Erythroblast (primary cell): Measurements from ENCODE around the gene ZYX.
"Not testable (repeated sequence)": the region's sequence is repeated elsewhere in the genome, so short reads cannot be mapped to it uniquely, and the experiment has no call there.

Experiments
- DNase-seq, 2 experiments: peaks; one replicate each; lab custom pipeline; 2025; lab: John Stamatoyannopoulos, UW
- GATA1 ChIP-seq: IDR thresholded peaks from 2 replicates; pipeline ENCODE4 v1.6.1; 2011; ENCODE audit warnings: low read depth, mild to moderate bottlenecking, control low read depth, low read length, moderate library complexity
- POLR2A ChIP-seq: IDR thresholded peaks from 2 replicates; pipeline ENCODE4 v1.6.1; 2011; ENCODE audit warnings: mild to moderate bottlenecking, low read length

Gene ZYX

GRCh38 chr7:143385891-143386781 lies 5.0 kb downstream of the ZYX start:
- TF ChIP-seq GATA1 (no peak), POLR2A (no peak)
- no peak for DNase-seq

- DNase-seq, result no peak
Measured at GRCh38 chr7:143387156-143387975, 6.2 kb downstream of the ZYX start.

GRCh38 chr7:143388051-143388450 lies 6.9 kb downstream of the ZYX start:
- TF ChIP-seq POLR2A (no peak), GATA1 (no peak)

More at GRCh38 chr7:143387156-143387975, 6.2 kb downstream of the ZYX start:
- TF ChIP-seq POLR2A (no peak), GATA1 (no peak)

GRCh38 chr7:143388491-143389101 lies 7.5 kb downstream of the ZYX start:
- no peak for TF ChIP-seq POLR2A
- TF ChIP-seq GATA1, result no peak
- DNase-seq, result no peak

More at GRCh38 chr7:143388051-143388450, 6.9 kb downstream of the ZYX start:
- DNase-seq, result no peak

GRCh38 chr7:143389316-143390103 lies 8.4 kb downstream of the ZYX start:
- TF ChIP-seq GATA1 (no peak), POLR2A (no peak)
- no peak for DNase-seq

- no peak for TF ChIP-seq GATA1
- TF ChIP-seq POLR2A, result no peak
- no peak for DNase-seq
Measured at GRCh38 chr7:143390104-143390772, 9.1 kb downstream of the ZYX start.

GRCh38 chr7:143390773-143391317 lies 9.7 kb downstream of the ZYX start:
- DNase-seq, result no peak
- TF ChIP-seq POLR2A (no peak), GATA1 (no peak)

- DNase-seq, result no peak
- no peak for TF ChIP-seq GATA1
- no peak for TF ChIP-seq POLR2A
Measured at GRCh38 chr7:143391462-143392404, 10.6 kb downstream of the ZYX start.

DNA sequence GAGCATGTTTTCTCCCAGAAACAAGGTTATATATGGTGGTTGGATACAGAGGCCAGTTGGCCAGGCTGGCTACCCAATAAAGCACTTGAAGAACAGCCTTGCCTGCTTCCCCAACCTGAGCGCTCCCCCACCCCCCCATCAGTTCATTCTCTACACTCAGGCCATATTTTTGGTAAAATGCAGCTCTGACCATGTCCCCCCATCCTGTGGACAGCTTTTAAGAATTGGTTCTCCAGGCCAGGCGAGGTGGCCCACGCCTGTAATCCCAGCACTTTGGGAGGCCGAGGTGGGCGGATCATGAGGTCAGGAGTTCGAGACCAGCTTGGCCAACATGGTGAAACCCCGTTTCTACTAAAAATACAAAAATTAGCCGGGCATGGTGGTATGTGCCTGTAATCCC lies 11.3 kb downstream of the ZYX start:
- not testable (repeated sequence) for DNase-seq

GRCh38 chr7:143392875-143393266 lies 11.7 kb downstream of the ZYX start:
- no peak for DNase-seq
- no peak for TF ChIP-seq GATA1
- TF ChIP-seq POLR2A, result no peak

- no peak for DNase-seq
- TF ChIP-seq GATA1 (no peak), POLR2A (no peak)
Measured at GRCh38 chr7:143393267-143394041, 12.3 kb downstream of the ZYX start.
